Lung microvascular endothelial cell (primary cell): Measurements from ENCODE around the gene MMP20. TPM values are rescaled to one million over a fixed set of nuclear protein-coding genes. Genes with fewer than 3 reads are reported as not detected.

Experiments
- DNase-seq, 2 donors: peaks; one replicate each; pipeline versions ENCODE4 v3.0.0 to v3.0.0-alpha.2; 2010; ENCODE audit warnings: low read depth in 2 of 2
- total RNA-seq: library from RNA; depleted of rRNA; stranded (reverse); fragments of >200 nt; gene quantifications from 2 replicates; pipeline ENCODE4 v1.2.1, GENCODE V29; 2014

MMP20 gene
- total RNA-seq, 1 donor from 2014 or later, result not detected

GRCh38 chr11:102623128-102623527 is 2.0 kb downstream of the MMP20 start:
- no peak for DNase-seq

- DNase-seq, result peak in 1 of 2 donors; percentile 11
These were observed 2.9 kb downstream of the MMP20 start for GRCh38 chr11:102622258-102622657.

GRCh38 chr11:102620818-102621561 is 4.1 kb downstream of the MMP20 start:
- peak; percentile 78 to 91 for DNase-seq

GRCh38 chr11:102620179-102620578 is 5.0 kb downstream of the MMP20 start:
- DNase-seq, result no peak

GRCh38 chr11:102617466-102618008 is 7.6 kb downstream of the MMP20 start:
- DNase-seq, result no peak

- no peak for DNase-seq
These were observed 9.2 kb downstream of the MMP20 start for GRCh38 chr11:102615894-102616432.

GRCh38 chr11:102615077-102615893 is 9.8 kb downstream of the MMP20 start:
- DNase-seq, result peak in 1 of 2 donors; percentile 43

- no peak for DNase-seq
These were observed 10.6 kb downstream of the MMP20 start for GRCh38 chr11:102614485-102614884.

- DNase-seq, result no peak
These were observed 11.1 kb downstream of the MMP20 start for GRCh38 chr11:102614031-102614430.

GRCh38 chr11:102613450-102613849 is 11.7 kb downstream of the MMP20 start:
- DNase-seq, result no peak

- DNase-seq, result no peak
These were observed 13.8 kb downstream of the MMP20 start for GRCh38 chr11:102611291-102611690.

- no peak for DNase-seq
These were observed 14.9 kb downstream of the MMP20 start for GRCh38 chr11:102610200-102610599.

- DNase-seq, result no peak
These were observed 16.4 kb downstream of the MMP20 start for GRCh38 chr11:102608699-102609098.

GRCh38 chr11:102604875-102605274 is 20.3 kb downstream of the MMP20 start:
- no peak for DNase-seq

- no peak for DNase-seq
These were observed 21.1 kb downstream of the MMP20 start for GRCh38 chr11:102604011-102604410.

- DNase-seq, result no peak
These were observed 21.6 kb downstream of the MMP20 start for GRCh38 chr11:102603576-102603975.

- no peak for DNase-seq
These were observed 22.0 kb downstream of the MMP20 start for GRCh38 chr11:102603091-102603490.

- DNase-seq, result no peak
These were observed 24.5 kb downstream of the MMP20 start for GRCh38 chr11:102600666-102601065.

GRCh38 chr11:102599642-102600261 is 25.4 kb downstream of the MMP20 start:
- DNase-seq, result peak; percentile 41 to 94

GRCh38 chr11:102598272-102598671 is 26.9 kb downstream of the MMP20 start:
- DNase-seq, result no peak

- no peak for DNase-seq
These were observed 28.6 kb downstream of the MMP20 start for GRCh38 chr11:102596578-102596977.
